Activated CD4-positive, CD25-positive, alpha-beta regulatory T cell treated with anti-CD3 and anti-CD28 coated beads, Interleukin-2, amount 50 U/mL, for 16 hours (primary cell): ENCODE data around the gene NR1H3.
A peak's percentile ranks its signal among the peaks of the same experiment; 100 is the strongest.
"Not testable (repeated sequence)": the region's sequence is repeated elsewhere in the genome, so short reads cannot be mapped to it uniquely, and the experiment has no call there.

ENCODE experiments used
- DNase-seq: peaks from one replicate; pipeline ENCODE4 v3.0.0-alpha.2; 2020; ENCODE audit warnings: low read depth, low spot score

Gene NR1H3

GRCh38 chr11:47257517-47258316 lies at the start of gene NR1H3:
TSS of gene NR1H3 (plus strand) at chr11:47257996. CDS start at chr11:47259217, 1,221 bp downstream.
- DNase-seq: no peak

GRCh38 chr11:47208008-47208552 lies 49.7 kb upstream of the NR1H3 start:
- not testable (repeated sequence) for DNase-seq

DNA sequence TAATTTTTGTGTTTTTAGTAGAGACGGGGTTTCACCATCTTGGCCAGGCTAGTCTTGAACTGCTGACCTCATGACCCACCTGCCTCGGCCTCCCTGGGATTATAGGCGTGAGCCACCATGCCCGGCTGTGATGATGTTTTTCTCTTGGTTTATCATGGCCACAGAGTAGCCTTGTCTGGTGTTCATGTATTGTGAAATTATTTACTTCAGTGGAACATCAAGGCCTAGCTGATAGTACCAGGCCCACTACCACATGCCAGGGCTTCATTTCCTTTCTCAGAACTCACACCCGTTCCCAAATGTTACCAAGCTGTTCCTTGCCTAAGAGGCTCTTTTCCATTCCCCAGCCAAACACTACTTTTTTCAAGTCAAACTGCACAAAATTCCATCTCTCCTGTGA lies 49.2 kb upstream of the NR1H3 start:
- no peak for DNase-seq

DNA sequence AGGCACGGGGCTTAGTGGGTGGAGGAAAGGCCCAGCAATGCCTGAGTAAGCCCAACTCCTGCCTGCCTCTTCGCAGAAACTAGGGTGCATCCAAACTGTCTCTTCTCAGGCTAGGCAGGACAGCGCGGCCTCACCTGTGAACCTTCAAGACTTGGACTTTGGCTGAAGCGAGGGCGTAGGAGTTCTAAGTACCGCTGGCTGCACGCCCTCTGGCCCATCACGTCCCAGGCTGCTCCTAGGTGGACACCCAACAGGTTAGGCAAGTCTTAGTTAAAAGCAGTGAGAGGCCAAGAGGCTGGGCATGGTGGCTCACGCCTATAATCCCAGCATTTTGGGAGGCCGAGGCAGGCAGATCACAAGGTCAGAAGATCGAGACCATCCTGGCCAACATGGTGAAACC lies 44.9 kb upstream of the NR1H3 start:
- no peak for DNase-seq

DNA sequence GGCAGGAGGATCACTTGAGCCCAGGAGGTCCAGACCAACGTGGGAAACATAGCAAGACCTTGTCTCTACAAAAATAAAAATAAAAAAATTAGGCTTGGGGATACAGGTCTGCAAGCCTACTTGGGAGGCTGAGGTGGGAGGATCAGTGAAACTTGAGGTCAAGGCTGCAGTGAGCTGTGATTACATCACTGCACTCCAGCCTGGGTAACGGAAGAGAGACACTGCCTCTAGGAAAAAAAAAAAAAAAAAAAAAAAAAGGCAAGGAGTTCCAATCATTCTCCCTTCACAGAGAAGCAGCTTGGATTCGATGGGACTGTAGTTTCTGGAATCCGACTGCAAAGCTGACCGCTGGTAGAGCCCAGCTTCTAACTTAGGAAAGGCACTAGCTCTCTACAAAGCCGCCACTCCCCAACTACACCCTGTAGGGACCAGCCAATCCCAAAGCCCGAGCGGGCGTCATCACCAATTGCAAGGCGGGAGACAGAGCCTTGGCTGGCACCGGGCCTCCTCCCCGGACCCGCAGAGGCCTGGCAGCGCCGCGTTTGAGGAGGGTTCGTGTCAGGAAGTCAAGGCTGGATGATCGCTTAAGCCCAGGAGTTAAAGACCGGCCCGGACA lies 43.7 kb upstream of the NR1H3 start:
- peak; percentile 72 for DNase-seq

GRCh38 chr11:47215366-47215910 lies 42.4 kb upstream of the NR1H3 start:
- no peak for DNase-seq

GRCh38 chr11:47216121-47216798 lies 41.5 kb upstream of the NR1H3 start:
- peak; percentile 38 for DNase-seq

GRCh38 chr11:47220401-47220821 lies 37.4 kb upstream of the NR1H3 start:
- DNase-seq: no peak

GRCh38 chr11:47222696-47223095 lies 35.1 kb upstream of the NR1H3 start:
- no peak for DNase-seq

- no peak for DNase-seq
These were observed 32.0 kb upstream of the NR1H3 start for GRCh38 chr11:47225552-47226400.

DNA sequence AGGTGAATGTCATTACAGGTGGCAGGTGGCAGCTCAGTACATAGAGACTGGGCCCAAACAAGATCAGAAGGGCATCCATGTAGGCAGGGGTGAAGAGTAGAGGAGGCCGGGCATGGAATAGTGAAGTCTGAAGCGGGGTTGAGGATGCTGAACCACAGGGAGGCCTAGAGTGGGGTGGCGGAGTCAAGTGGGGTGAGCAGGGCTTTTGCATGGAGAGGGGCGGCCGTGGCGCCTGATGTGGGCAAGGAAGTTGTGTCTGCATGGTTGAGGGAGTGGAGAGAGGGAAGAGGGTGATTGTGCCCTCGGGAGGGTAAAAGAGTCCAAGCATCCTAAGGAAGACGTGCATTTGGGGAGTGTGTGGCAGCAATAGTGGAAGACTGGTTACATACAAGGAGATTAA lies 28.6 kb upstream of the NR1H3 start:
- no peak for DNase-seq

DNA sequence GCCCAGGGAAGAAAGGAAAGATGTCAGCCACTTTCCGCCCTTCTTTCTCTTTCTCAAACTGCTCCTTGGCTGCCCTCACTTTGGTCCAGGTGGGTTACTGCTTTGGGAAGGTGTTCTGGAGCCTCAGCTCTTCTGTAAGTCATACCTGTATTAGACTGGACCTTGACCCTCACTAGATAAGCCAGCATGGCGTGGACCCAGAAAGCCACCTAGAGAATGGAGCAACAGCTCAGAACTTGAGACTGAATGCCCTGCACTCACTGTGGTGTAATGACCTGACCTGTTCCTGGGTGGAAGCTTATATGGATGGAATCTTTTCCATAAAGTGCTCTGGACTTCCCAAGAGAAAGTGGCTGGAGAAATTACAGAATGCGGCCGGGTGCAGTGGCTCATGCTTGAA lies 24.7 kb upstream of the NR1H3 start:
- no peak for DNase-seq

GRCh38 chr11:47233989-47234668 lies 23.7 kb upstream of the NR1H3 start:
- no peak for DNase-seq

DNA sequence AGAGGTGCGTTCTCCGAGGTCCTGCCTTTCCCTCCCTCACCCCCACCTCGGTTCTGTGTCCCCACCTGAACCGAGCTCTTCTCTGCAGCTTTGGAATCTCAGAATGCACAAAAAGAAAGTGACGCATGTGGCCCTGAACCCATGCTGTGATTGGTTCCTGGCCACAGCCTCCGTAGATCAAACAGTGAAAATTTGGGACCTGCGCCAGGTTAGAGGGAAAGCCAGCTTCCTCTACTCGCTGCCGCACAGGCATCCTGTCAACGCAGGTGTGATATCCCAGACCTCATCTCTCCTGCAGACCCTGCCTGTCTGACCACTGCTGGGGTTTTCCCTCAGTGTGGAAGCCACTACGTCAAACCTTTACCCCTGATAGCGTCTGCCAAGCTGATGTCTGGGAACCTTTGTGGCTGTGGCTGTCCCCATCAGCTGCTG lies 23.1 kb upstream of the NR1H3 start:
- no peak for DNase-seq

DNA sequence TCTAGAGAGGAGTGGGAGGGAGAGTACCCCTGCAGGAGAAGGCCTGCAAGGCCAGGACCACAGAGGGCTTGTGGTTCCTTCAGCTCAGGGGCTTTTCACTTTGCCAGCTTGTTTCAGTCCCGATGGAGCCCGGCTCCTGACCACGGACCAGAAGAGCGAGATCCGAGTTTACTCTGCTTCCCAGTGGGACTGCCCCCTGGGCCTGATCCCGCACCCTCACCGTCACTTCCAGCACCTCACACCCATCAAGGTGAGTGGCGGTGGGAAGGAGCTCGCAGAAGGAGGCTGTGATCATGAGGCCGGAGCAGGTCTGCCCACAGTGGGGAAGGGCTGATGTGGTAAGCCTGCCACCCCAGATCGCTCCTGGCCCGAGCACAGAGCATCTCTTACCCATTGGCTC lies 22.6 kb upstream of the NR1H3 start:
- DNase-seq: no peak

GRCh38 chr11:47236482-47236881 lies 21.3 kb upstream of the NR1H3 start:
- no peak for DNase-seq

DNA sequence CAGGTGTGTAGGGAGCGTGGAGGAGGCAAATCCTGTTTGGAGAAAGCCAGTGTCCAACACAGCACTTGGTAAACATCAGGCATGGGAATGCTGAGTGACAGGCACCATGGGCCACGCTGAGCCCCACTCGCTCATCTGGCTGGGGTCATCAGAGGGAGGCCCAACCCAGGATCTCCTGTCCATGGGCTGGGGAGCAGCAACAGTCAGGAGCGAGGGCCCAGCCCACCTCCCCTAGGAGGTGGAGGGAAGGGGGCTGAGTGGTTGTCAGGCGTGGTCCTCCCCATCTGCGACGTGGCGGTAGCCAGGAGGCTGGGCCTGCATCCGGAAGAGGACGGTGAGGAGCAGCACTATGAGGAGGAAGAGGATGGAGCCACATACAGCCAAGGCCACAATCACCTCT lies 17.9 kb upstream of the NR1H3 start:
- DNase-seq: no peak

DNA sequence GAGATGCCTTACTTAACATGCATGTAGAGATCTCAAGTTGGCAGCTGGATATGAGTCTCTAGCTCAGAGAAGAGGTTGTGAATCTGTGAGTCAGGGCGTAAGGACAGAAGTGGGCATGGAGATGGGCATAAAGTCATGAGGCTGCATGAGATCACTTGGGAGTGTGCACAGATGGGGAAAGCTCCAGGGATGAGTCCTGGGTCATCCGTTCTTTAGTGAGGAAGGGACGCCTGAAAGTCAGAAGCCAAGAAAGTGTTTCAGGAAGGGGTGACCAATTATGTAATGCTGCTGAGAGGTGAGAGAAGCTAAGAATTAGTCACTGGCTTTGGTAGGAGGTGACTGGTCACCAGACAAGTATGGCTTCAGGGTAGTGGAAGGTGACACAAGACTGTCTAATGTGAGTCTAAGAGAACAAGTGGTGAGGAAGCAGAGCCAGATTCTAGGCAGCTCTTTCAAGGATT lies 15.9 kb upstream of the NR1H3 start:
- no peak for DNase-seq

- no peak for DNase-seq
These were observed 15.1 kb upstream of the NR1H3 start for GRCh38 chr11:47242596-47243192.

DNA sequence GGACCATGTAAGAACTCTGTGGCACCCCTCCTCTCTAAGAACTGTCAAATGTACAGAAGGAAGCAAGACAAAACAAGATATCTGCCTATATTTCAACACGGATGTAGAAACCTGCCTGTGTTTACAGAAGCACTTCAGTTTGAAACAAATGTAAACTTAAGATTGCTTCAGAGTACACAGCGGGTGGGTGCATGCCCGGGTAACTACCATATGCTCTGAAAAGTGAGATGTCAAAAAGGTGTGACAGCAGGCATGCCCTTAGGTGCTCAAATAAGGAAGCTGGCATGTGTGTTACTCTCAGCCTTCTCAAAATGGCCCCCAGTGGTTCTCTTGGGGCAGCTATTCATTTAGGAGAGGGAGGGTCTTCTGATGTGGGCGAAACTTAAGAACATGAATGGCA lies 14.3 kb upstream of the NR1H3 start:
- no peak for DNase-seq
